GM12874 (cell line): ENCODE results near the gene TMEM121B.

Experiments
- CTCF ChIP-seq: IDR thresholded peaks from 2 replicates; pipeline ENCODE4 v1.5.1; 2011; ENCODE audit warnings: low read depth, mild to moderate bottlenecking, control low read depth, low read length, moderate library complexity; ENCODE audit not compliant: insufficient read depth

Gene TMEM121B

DNA sequence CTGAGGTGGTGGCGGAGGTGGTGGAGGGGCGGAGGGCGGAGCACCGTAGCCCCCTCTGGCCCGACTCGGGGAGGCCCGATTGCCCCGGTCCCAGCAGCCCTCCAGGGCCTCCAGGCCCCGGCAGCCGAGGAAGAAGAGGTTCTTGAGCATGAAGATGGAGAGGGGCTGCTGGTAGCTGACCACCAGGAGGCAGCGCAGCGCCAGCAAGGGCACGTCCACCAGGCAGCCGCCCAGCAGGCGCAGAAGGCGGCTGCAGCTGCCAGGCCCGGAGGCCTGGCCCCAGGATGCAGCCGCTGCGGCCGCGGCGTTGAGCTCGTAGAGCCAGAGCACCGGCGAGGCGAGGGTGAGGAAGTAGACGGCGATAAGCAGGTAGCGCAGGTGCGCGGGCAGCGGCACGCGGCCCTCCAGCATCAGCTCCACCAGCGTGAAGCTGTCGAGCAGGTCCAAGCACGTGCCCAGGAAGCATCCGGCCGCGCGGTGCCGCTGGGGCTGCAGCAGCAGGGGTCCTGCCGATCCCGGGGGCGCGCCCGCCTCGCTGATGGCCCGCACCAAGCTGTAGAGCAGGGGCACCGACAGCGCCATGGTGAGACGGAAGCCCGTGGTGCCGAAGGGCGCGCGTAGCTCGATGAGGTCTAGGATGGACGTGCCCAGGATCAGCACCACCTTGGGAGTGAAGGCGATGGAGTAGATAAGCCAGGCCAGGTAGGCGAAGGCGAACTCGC is 1.5 kb downstream of the TMEM121B start:
- peak; percentile 39 for TF ChIP-seq CTCF

DNA sequence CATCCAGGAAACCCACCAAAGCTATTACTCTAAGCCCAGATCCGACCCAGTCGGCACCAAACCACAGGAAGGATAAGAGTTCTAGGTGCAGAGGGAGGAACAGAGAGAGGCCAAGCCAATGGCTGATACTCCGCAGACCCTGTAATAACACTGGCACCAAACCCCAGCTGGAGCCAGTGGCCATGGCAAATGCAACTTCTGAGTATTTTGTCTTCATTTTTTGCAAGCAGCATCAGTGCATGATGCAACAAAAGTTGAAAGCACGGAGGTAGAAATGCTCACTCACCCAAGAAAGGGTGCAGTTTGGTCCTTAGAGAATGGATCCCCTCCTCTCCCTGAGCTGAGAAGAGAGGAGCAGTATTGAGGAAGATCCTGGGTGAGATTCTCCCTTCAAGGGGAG is 2.8 kb downstream of the TMEM121B start:
- no peak for TF ChIP-seq CTCF

DNA sequence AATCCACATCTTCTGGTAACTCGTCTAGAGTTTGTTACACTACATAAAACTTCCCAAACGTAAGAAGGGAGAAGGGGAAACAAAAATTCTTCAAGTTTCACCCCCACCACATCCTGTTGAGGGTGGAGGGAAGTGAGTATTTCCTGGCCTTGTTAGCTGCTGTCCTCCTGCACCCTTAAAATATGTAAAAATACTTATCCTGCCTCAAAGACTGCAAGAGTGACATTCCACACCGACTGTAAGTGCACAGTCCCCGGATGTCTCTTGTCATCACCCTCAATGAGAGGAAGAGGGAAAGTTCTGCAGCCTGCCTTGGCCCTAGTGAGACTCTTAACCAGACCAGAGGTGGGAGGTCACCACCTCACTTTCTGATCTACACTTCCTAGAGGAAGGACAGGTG is 3.3 kb downstream of the TMEM121B start:
- TF ChIP-seq CTCF = no peak

GRCh38 chr22:17117400-17117799 is 3.8 kb downstream of the TMEM121B start:
- no peak for TF ChIP-seq CTCF

DNA sequence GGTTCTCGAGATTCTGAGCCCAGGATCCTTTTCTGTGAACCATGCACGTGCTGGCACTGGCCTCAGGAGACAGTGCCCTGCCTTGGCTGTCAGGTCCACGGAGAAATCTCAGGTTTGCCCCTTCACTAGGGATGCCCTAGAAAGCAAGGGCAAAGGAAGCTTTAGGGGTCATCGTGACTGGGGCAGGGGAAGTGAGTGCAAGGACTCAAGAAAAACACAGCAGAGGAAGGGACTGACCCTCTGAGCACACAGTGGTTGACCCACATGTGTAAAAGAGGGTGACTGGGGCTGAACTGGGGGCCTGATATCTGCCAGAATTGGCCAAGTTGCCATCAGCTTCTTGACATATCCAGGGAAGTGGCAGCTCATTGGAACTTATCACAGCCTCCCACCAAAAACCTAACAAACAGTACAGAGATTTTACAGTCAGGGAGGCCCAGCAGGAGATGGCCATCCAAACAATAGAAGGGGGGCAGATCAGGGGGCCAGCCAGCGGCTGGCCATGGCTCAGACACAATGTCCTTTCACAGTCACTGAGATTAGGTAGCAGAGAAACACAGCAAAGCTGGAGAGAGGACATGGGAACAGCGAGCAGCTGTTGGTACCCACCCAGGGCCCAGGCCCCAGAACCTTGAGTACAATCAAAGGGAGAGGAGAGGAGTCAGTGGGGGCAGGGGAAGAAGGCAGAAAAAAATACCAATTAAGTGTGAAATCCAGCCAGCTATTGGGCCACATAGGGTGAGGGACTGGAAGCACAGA is 4.4 kb downstream of the TMEM121B start:
- no peak for TF ChIP-seq CTCF

GRCh38 chr22:17115945-17116565 is 5.1 kb downstream of the TMEM121B start:
- TF ChIP-seq CTCF = no peak

DNA sequence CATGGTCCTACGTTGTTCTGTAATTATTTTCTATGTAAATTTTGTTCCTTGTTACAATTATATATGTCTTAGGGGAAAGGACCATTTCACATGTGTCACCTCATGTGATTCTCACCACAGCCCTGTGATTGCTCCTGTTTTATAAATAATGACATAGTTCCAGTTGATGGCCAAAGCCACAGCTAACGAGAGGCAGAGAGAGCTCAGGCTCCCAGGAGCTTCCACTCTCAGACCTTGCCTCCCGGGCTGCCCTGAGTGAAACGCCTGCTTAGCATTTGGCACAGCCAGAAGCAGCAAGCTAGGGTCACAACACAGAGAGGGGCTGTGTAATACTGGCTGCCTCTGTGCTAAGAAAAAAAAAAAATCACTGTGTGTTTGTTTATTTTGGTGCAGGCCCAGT is 5.9 kb downstream of the TMEM121B start:
- no peak for TF ChIP-seq CTCF
